HG03575 (cell line): ENCODE measurements around the gene C9orf85.
"Not testable (repeated sequence)": the region's sequence is repeated elsewhere in the genome, so short reads cannot be mapped to it uniquely, and the experiment has no call there.

Source experiments
- ATAC-seq: cut with Tn5 transposase; IDR thresholded peaks from one replicate; pipeline ENCODE4 v1.9.1; 2021; ENCODE audit not compliant: unreplicated experiment, insufficient number of reproducible peaks, low FRiP score; ENCODE audit errors: extremely low read depth

The C9orf85 gene

GRCh38 chr9:71898756-71899155, 12.7 kb upstream of the C9orf85 start:
- ATAC-seq = not testable (repeated sequence)

- ATAC-seq = no peak
These were observed 9.5 kb upstream of the C9orf85 start for GRCh38 chr9:71901695-71902597.

GRCh38 chr9:71904076-71904475, 7.4 kb upstream of the C9orf85 start:
- ATAC-seq = no peak

- no peak for ATAC-seq
These were observed 2.6 kb upstream of the C9orf85 start for GRCh38 chr9:71908825-71909224.

GRCh38 chr9:71909887-71910649, 1.4 kb upstream of the C9orf85 start:
- ATAC-seq = peak; percentile 0

GRCh38 chr9:71910650-71911060, 784 bp upstream of the C9orf85 start:
- ATAC-seq = peak; percentile 0

GRCh38 chr9:71911908-71912335, 483 bp downstream of the C9orf85 start:
- no peak for ATAC-seq

GRCh38 chr9:71915495-71915894, 4.1 kb downstream of the C9orf85 start:
- ATAC-seq = no peak

- peak; percentile 56 for ATAC-seq
These were observed 5.5 kb downstream of the C9orf85 start for GRCh38 chr9:71916834-71917534.

- no peak for ATAC-seq
These were observed 7.0 kb downstream of the C9orf85 start for GRCh38 chr9:71918419-71918818.

GRCh38 chr9:71920456-71921189, 9.2 kb downstream of the C9orf85 start:
- no peak for ATAC-seq

GRCh38 chr9:71921190-71921814, 9.9 kb downstream of the C9orf85 start:
- no peak for ATAC-seq

- no peak for ATAC-seq
These were observed 13.1 kb downstream of the C9orf85 start for GRCh38 chr9:71924576-71924975.

- no peak for ATAC-seq
These were observed 14.4 kb downstream of the C9orf85 start for GRCh38 chr9:71925834-71926233.

GRCh38 chr9:71928376-71928775, 16.9 kb downstream of the C9orf85 start:
- no peak for ATAC-seq

- ATAC-seq = no peak
These were observed 17.4 kb downstream of the C9orf85 start for GRCh38 chr9:71928806-71929205.

- ATAC-seq = no peak
These were observed 17.8 kb downstream of the C9orf85 start for GRCh38 chr9:71929223-71929622.

GRCh38 chr9:71929791-71930440, 18.5 kb downstream of the C9orf85 start:
- ATAC-seq = no peak
